HepG2 (cell line): ENCODE measurements around the gene ANXA9. TPM values are rescaled to one million over a fixed set of nuclear protein-coding genes. Genes with fewer than 3 reads are reported as not detected.

Source experiments
- ADNP ChIP-seq: sonication (generic); formaldehyde crosslinking; IDR thresholded peaks from 2 replicates; pipeline ENCODE4 v1.4.0; 2020; ENCODE audit warnings: missing genetic modification reagents
- ELF3 ChIP-seq: IDR thresholded peaks from 2 replicates; pipeline ENCODE4 v1.6.1; 2016; ENCODE audit warnings: missing genetic modification reagents, missing compliant biosample characterization
- EP300 ChIP-seq, 3 experiments: sonication (generic) in 1 of 3; formaldehyde crosslinking in 1 of 3; IDR thresholded peaks; 2 replicates each; pipeline versions ENCODE4 v1.5.1 to v1.6.1; 2011 to 2020; ENCODE audit warnings: low read depth in 2 of 3, low read length in 2 of 3, borderline replicate concordance in 1 of 3, improper control_type of control experiment in 1 of 3, mild to moderate bottlenecking in 1 of 3, missing genetic modification reagents in 1 of 3, moderate library complexity in 1 of 3
- GTF2F1 ChIP-seq: fragments of 150-350 bp; IDR thresholded peaks from 2 replicates; pipeline ENCODE4 v1.6.1; 2014; ENCODE audit warnings: low read length
- HIC2 ChIP-seq: sonication (generic); formaldehyde crosslinking; IDR thresholded peaks from 2 replicates; pipeline ENCODE4 v1.9.0; 2022; ENCODE audit warnings: low read depth, missing genetic modification reagents
- KLF11 ChIP-seq: IDR thresholded peaks from 2 replicates; pipeline ENCODE4 v1.6.1; 2016; ENCODE audit warnings: missing compliant biosample characterization
- LBX2 ChIP-seq: sonication (generic); formaldehyde crosslinking; IDR thresholded peaks from 2 replicates; pipeline ENCODE4 v1.5.0; 2020; ENCODE audit warnings: missing genetic modification reagents, mild to moderate bottlenecking, borderline replicate concordance
- MLLT10 ChIP-seq: sonication (generic); formaldehyde crosslinking; IDR thresholded peaks from 2 replicates; pipeline ENCODE4 v1.4.0; 2020; ENCODE audit warnings: missing genetic modification reagents
- NRL ChIP-seq: sonication (generic); formaldehyde crosslinking; IDR thresholded peaks from 2 replicates; pipeline ENCODE4 v1.5.0; 2020; ENCODE audit warnings: missing genetic modification reagents, mild to moderate bottlenecking, moderate library complexity, borderline replicate concordance
- PHF8 ChIP-seq: sonication (generic); formaldehyde crosslinking; IDR thresholded peaks from 2 replicates; pipeline ENCODE4 v1.5.0; 2020; ENCODE audit warnings: missing genetic modification reagents
- RFX5 ChIP-seq: IDR thresholded peaks from 2 replicates; pipeline ENCODE4 v1.6.1; 2011; ENCODE audit warnings: low read depth, low read length, improper control_type of control experiment
- SMYD3 ChIP-seq: sonication (generic); formaldehyde crosslinking; IDR thresholded peaks from 2 replicates; pipeline ENCODE4 v1.8.1; 2023; ENCODE audit warnings: mild to moderate bottlenecking, missing genetic modification reagents
- SOX5 ChIP-seq: IDR thresholded peaks from 2 replicates; pipeline ENCODE4 v1.6.1; 2016; ENCODE audit warnings: borderline replicate concordance
- SRF ChIP-seq: IDR thresholded peaks from 2 replicates; pipeline ENCODE4 v1.6.1; 2011; ENCODE audit warnings: mild to moderate bottlenecking, low read depth, low read length, moderate library complexity
- ZNF17 ChIP-seq: sonication (generic); formaldehyde crosslinking; IDR thresholded peaks from 2 replicates; pipeline ENCODE4 v1.5.0; 2020; ENCODE audit warnings: mild to moderate bottlenecking, missing genetic modification reagents
- ZNF232 ChIP-seq: sonication (generic); formaldehyde crosslinking; IDR thresholded peaks from 2 replicates; pipeline ENCODE4 v1.4.0; 2020; ENCODE audit warnings: missing genetic modification reagents, borderline replicate concordance
- ZNF317 ChIP-seq: sonication (generic); formaldehyde crosslinking; IDR thresholded peaks from 2 replicates; pipeline ENCODE4 v1.5.0; 2020; ENCODE audit warnings: mild to moderate bottlenecking, missing genetic modification reagents
- ZNF414 ChIP-seq: sonication (generic); formaldehyde crosslinking; IDR thresholded peaks from 2 replicates; pipeline ENCODE4 v1.5.0; 2020; ENCODE audit warnings: missing genetic modification reagents
- ZNF670 ChIP-seq: sonication (generic); formaldehyde crosslinking; IDR thresholded peaks from 2 replicates; pipeline ENCODE4 v1.8.0; 2022; ENCODE audit warnings: mild to moderate bottlenecking, missing genetic modification reagents, borderline replicate concordance
- ZNF713 ChIP-seq: sonication (generic); formaldehyde crosslinking; IDR thresholded peaks from 2 replicates; pipeline ENCODE4 v1.4.0; 2020; ENCODE audit warnings: mild to moderate bottlenecking, missing genetic modification reagents
- ZNF777 ChIP-seq: sonication (generic); formaldehyde crosslinking; IDR thresholded peaks from 2 replicates; pipeline ENCODE4 v1.4.0; 2020; ENCODE audit warnings: missing genetic modification reagents
- ZNF850 ChIP-seq: sonication (generic); formaldehyde crosslinking; conservative IDR thresholded peaks from 2 replicates; pipeline ENCODE4 v1.9.0; 2021; ENCODE audit warnings: mild to moderate bottlenecking, missing genetic modification reagents
- ZNF878 ChIP-seq: sonication (generic); formaldehyde crosslinking; IDR thresholded peaks from 2 replicates; pipeline ENCODE4 v1.8.1; 2023; ENCODE audit warnings: mild to moderate bottlenecking, missing genetic modification reagents, moderate library complexity
- polyA plus RNA-seq, 8 experiments: library from polyadenylated mRNA; depleted of rRNA in 3 of 8; stranded (reverse) in 7 of 8; unstranded in 1 of 8; fragments of >200 nt; fragmentation: Illumina TruSeq in 4 of 8; extraction: Trizol in 4 of 8; gene quantifications; 2 replicates each; pipeline versions ENCODE4 v1.2.1 to v1.2.3, GENCODE V29; 2011 to 2016; ENCODE audit warnings: low read depth in 4 of 8, missing spikeins in 1 of 8, mixed read lengths in 1 of 8; ENCODE audit not compliant: insufficient read depth in 1 of 8
- total RNA-seq, 5 experiments: library from RNA; depleted of rRNA; stranded (reverse); fragments of >200 nt; fragmentation: Illumina TruSeq; extraction: Trizol; gene quantifications; 2 replicates each; pipeline ENCODE4 v1.2.3, GENCODE V29; 2016; ENCODE audit warnings: low read depth in 1 of 5
- TF ChIP-seq, protein P1 (sequence below): sonication (generic); formaldehyde crosslinking; IDR thresholded peaks from 2 replicates; pipeline ENCODE4 v1.8.0; 2022; ENCODE audit warnings: missing genetic modification reagents, low read depth, mild to moderate bottlenecking, borderline replicate concordance
- TF ChIP-seq, protein P2 (sequence below): sonication (generic); formaldehyde crosslinking; conservative IDR thresholded peaks from 2 replicates; pipeline ENCODE4 v1.8.0; 2022; ENCODE audit warnings: missing genetic modification reagents

Gene ANXA9
- total and polyA plus RNA-seq, 2 of the 13 experiments (the other 11 are each of a cell fraction or from before 2014, with no cell fraction given) = 13.3 to 23.9 TPM

DNA sequence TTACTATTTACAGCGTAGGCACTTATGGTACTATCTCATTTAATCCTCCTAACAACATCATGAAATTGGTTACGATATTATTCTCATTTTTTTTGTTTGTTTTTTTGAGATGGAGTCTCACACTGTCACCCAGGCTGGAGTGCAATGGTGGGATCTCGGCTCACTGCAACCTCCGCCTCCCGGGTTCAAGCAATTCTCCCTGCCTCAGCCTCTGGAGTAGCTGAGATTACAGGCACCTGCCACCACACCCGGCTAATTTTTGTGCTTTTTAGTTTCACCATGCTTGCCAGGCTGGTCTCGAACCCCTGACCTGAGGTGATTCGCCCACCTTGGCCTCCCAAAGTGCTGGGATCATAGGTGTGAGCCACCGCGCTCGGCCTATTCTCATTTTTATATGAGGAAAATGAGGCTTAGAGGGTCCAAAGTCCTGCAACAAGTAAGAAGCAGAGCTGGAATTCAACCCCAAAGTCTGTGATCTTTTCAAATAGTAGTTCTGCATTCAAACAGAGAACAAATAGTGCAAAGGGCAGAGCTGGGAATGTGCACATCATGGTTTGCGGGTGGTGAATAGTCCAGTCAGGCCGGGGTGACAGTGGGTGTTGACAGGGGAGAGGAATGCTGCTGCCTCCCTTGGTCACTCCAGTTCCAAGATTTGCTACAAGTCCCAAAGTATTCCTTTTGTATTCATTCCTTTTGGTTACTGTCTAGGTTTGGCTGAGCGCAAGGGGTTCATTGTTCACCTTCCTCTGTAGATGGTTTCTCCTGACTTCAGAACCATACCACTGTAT is 30.8 kb downstream of the ANXA9 start (continued):
- no peak; the same call in 1 of the 2 replicates for TF ChIP-seq HIC2 (CRISPR knock-in tag)
- TF ChIP-seq ZNF878 (CRISPR knock-in tag) = peak; percentile 54; the same call in 1 of the 2 replicates
- no peak for TF ChIP-seq ZNF850 (CRISPR knock-in tag)
- TF ChIP-seq ZNF713 (CRISPR knock-in tag) = no peak
- TF ChIP-seq EP300 (IDR thresholded peaks at IDR 0.05; ENCODE audit: low read depth in 2 of 2, low read length in 2 of 2) = peak; percentile 66 to 87; a peak in 3 of 4 replicates
- TF ChIP-seq EP300 (CRISPR knock-in tag; IDR thresholded peaks at IDR 0.05; ENCODE audit: borderline replicate concordance) = peak; percentile 68; the same call in 1 of the 2 replicates
- TF ChIP-seq ZNF17 = no peak
- peak; percentile 72 for TF ChIP-seq ELF3 (CRISPR knock-in tag)
- TF ChIP-seq ZNF317 (CRISPR knock-in tag) = peak; percentile 67; the same call in 1 of the 2 replicates
- TF ChIP-seq, protein P1, sequence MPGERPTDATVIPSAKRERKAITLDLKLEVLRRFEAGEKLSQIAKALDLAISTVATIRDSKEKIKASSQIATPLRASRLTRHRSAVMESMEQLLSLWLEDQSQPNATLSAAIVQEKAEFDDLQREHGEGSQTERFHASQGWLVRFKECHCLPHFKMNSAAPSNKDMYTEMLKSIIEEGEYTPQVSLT (CRISPR knock-in tag) = no peak
- peak; percentile 95 for TF ChIP-seq ADNP (CRISPR knock-in tag)
- peak; percentile 8; the same call in 1 of the 2 replicates for TF ChIP-seq ZNF232 (CRISPR knock-in tag)
- TF ChIP-seq ZNF414 (CRISPR knock-in tag) = no peak
- TF ChIP-seq KLF11 = no peak
- TF ChIP-seq SMYD3 (CRISPR knock-in tag) = no peak
- TF ChIP-seq MLLT10 = no peak
- TF ChIP-seq PHF8 (CRISPR knock-in tag) = peak; percentile 17; the same call in 1 of the 2 replicates
- peak; percentile 82 for TF ChIP-seq ZNF670 (CRISPR knock-in tag)
- no peak for TF ChIP-seq NRL
- TF ChIP-seq, protein P2, sequence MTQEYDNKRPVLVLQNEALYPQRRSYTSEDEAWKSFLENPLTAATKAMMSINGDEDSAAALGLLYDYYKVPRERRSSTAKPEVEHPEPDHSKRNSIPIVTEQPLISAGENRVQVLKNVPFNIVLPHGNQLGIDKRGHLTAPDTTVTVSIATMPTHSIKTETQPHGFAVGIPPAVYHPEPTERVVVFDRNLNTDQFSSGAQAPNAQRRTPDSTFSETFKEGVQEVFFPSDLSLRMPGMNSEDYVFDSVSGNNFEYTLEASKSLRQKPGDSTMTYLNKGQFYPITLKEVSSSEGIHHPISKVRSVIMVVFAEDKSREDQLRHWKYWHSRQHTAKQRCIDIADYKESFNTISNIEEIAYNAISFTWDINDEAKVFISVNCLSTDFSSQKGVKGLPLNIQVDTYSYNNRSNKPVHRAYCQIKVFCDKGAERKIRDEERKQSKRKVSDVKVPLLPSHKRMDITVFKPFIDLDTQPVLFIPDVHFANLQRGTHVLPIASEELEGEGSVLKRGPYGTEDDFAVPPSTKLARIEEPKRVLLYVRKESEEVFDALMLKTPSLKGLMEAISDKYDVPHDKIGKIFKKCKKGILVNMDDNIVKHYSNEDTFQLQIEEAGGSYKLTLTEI (CRISPR knock-in tag) = no peak
- TF ChIP-seq ZNF777 (CRISPR knock-in tag) = no peak
- no peak; the same call in 1 of the 2 replicates for TF ChIP-seq RFX5
- no peak for TF ChIP-seq SRF
- TF ChIP-seq SOX5 = peak; percentile 87
- 0 out of 2 replicates have a peak, but pooled peaks have one; percentile 15 for TF ChIP-seq GTF2F1
- no peak for TF ChIP-seq LBX2 (CRISPR knock-in tag)
